Lung (tissue), 12 donors: Measurements from ENCODE around the gene GPR137. TPM values are rescaled to one million over a fixed set of nuclear protein-coding genes. Genes with fewer than 3 reads are reported as not detected.
A peak's percentile ranks its signal among the peaks of the same experiment; 100 is the strongest.

ENCODE experiments used
- ATAC-seq: fragments of 200-7000 bp; cut with Tn5 transposase; one replicate; pipeline ENCODE4 v1.9.1; 2020; ENCODE audit warnings: moderate number of reproducible peaks; ENCODE audit not compliant: insufficient read depth, low FRiP score
- DNase-seq, 3 donors: peaks; one replicate each; pipeline ENCODE4 v3.0.0-alpha.2; 2013 to 2017
- H3K27ac ChIP-seq, 2 donors: one replicate each; pipeline ENCODE4 v1.5.1; 2013; ENCODE audit warnings: mild to moderate bottlenecking in 2 of 2, moderate library complexity in 2 of 2, control low read depth in 1 of 2, inconsistent platforms in 1 of 2, low read depth in 1 of 2, low read length in 1 of 2
- H3K27me3 ChIP-seq, 3 donors: one replicate each; pipeline ENCODE4 v1.5.1; 2013; ENCODE audit warnings: low read length in 2 of 3; ENCODE audit not compliant: control insufficient read depth in 3 of 3, insufficient read depth in 3 of 3
- H3K36me3 ChIP-seq, 4 donors: one replicate each; pipeline ENCODE4 v1.5.1; 2013; ENCODE audit warnings: low read length in 4 of 4, mild to moderate bottlenecking in 1 of 4, moderate library complexity in 1 of 4; ENCODE audit not compliant: control insufficient read depth in 4 of 4, insufficient read depth in 4 of 4
- H3K4me1 ChIP-seq, 5 donors: one replicate each; pipeline ENCODE4 v1.5.1; 2013; ENCODE audit warnings: low read length in 5 of 5, mild to moderate bottlenecking in 2 of 5, moderate library complexity in 1 of 5; ENCODE audit not compliant: control insufficient read depth in 5 of 5, insufficient read depth in 5 of 5
- H3K4me3 ChIP-seq: one replicate; pipeline ENCODE4 v1.5.1; 2013; ENCODE audit warnings: mild to moderate bottlenecking, control low read depth, moderate library complexity
- H3K9ac ChIP-seq, 2 donors: one replicate each; pipeline ENCODE4 v1.5.1; 2013; ENCODE audit warnings: low read length in 2 of 2, control low read depth in 1 of 2; ENCODE audit not compliant: insufficient read depth in 1 of 2
- H3K9me3 ChIP-seq, 4 donors: one replicate each; pipeline ENCODE4 v1.5.1; 2013; ENCODE audit warnings: low read length in 3 of 4, mild to moderate bottlenecking in 1 of 4, moderate library complexity in 1 of 4; ENCODE audit not compliant: control insufficient read depth in 4 of 4, insufficient read depth in 3 of 4
- CTCF ChIP-seq: IDR thresholded peaks from 2 replicates; pipeline ENCODE4 v1.5.1; 2012; ENCODE audit warnings: mild to moderate bottlenecking; ENCODE audit errors: control extremely low read depth, extremely low read depth
- WGBS, 2 donors: extraction: QIAGEN DNeasy Blood & Tissue Kit; methylation state at CpG; one replicate each; pipeline ENCODE4 v1.1.7; 2013; 5-methylcytosine and 5-hydroxymethylcytosine counted together
- polyA plus RNA-seq, 2 donors: library from polyadenylated mRNA; stranded (reverse); fragments of 200-250 nt; gene quantifications; one replicate each; pipeline ENCODE4 v1.2.1, GENCODE V29; 2013
- total RNA-seq, 2 donors: library from RNA; depleted of rRNA in 1 of 2; stranded (reverse); fragments of >200 nt in 1 of 2; gene quantifications; one replicate each; pipeline ENCODE4 v1.2.1, GENCODE V29; 2014 to 2021
- donor health status: control.
- donor health status: control.
- donor health status: Bipolar disorder and iron deficiency.
- donor health status: healthy.
- donor health status: DM: yes; HTN: yes; CAD: no.

Gene GPR137
- total and polyA plus RNA-seq, 4 donors: 14.5 to 59.1 (median 27.5) TPM

- no peaks in the 10 kb centered on the region for H3K9me3 ChIP-seq
- peak within 1 kb of the TSS; percentile 60 for H3K4me3 ChIP-seq
- H3K27me3 ChIP-seq: peaks cover 0 to 18% (median 13%) of the 10 kb centered on the region in 3 donors
- peak; percentile 92 for ATAC-seq
- no peak for TF ChIP-seq CTCF
- peak; percentile 98 to 99 (median 99) for DNase-seq
- peak within 1 kb of the TSS; percentile 93 to 96 for H3K27ac ChIP-seq
- H3K9ac ChIP-seq: peak within 1 kb of the TSS in 1 of 2 donors; percentile 71
- 0 to 1% methylated on average over 54 to 81 of the region's 81 CpGs for WGBS, 2 donors
- no peaks in the 10 kb centered on the region for H3K36me3 ChIP-seq
- peaks cover 0 to 18% (median 4%) of the 10 kb centered on the region in 5 donors for H3K4me1 ChIP-seq
Observed at GRCh38 chr11:64305075-64305690, 19.5 kb downstream of the GPR137 start, which contains the start of gene ESRRA. Gene ESRRA (plus strand): TSS chr11:64305524. CDS start chr11:64307180, 1,656 bp downstream.

GRCh38 chr11:64305691-64306562, 20.3 kb downstream of the GPR137 start:
- DNase-seq (peak; percentile 42 to 61 (median 56)), ATAC-seq (peak; percentile 1)
- TF ChIP-seq CTCF: no peak
- H3K9me3 ChIP-seq: no peaks in the 10 kb centered on the region
- H3K4me3 ChIP-seq: peak overlapping the region; percentile 60
- no peaks in the 10 kb centered on the region for H3K36me3 ChIP-seq
- peak overlapping the region; percentile 93 for H3K27ac ChIP-seq
- H3K4me1 ChIP-seq: peaks cover 0 to 13% (median 4%) of the 10 kb centered on the region in 5 donors
- 1% methylated on average over 44 to 71 of the region's 71 CpGs for WGBS, 2 donors
- H3K9ac ChIP-seq: peak overlapping the region in 1 of 2 donors; percentile 71
- peaks cover 0 to 11% (median 5%) of the 10 kb centered on the region in 3 donors for H3K27me3 ChIP-seq

- no peak for DNase-seq
- 24 to 28% methylated on average over 9 of the region's 9 CpGs for WGBS, 2 donors
- no peak for ATAC-seq
- Histone ChIP-seq H3K4me3 (peak overlapping the region; percentile 60), H3K4me1 (peaks cover 0 to 13% (median 4%) of the 10 kb centered on the region in 5 donors), H3K9ac (peak overlapping the region in 1 of 2 donors; percentile 71), H3K36me3 (peaks cover 0 to 2% (median 0%) of the 10 kb centered on the region in 4 donors), H3K27ac (peak overlapping the region; percentile 93), H3K9me3 (no peaks in the 10 kb centered on the region), H3K27me3 (peaks cover 0 to 6% (median 0%) of the 10 kb centered on the region in 3 donors)
- TF ChIP-seq CTCF: no peak
Observed at GRCh38 chr11:64306563-64306875, 20.9 kb downstream of the GPR137 start.
